HCT116 (cell line): Measurements from ENCODE around the gene MED15.

Experiments
- CTCF ChIP-seq, 3 experiments: fragments of 200-600 bp in 1 of 3; sonication (generic) in 1 of 3; IDR thresholded peaks in 2 of 3; conservative IDR thresholded peaks in 1 of 3; 2 replicates each; pipeline ENCODE4 v1.5.1; 2012 to 2017; ENCODE audit warnings: low read depth in 2 of 3, low read length in 2 of 3, antibody characterized with exemption in 1 of 3, borderline replicate concordance in 1 of 3, control low read depth in 1 of 3, mild to moderate bottlenecking in 1 of 3, mixed read lengths in 1 of 3, mixed run types in 1 of 3, moderate library complexity in 1 of 3; ENCODE audit not compliant: insufficient read depth in 1 of 3
- EZH2phosphoT487 ChIP-seq: fragments of 200-600 bp; IDR thresholded peaks from 2 replicates; pipeline ENCODE4 v1.6.1; 2018; ENCODE audit warnings: antibody characterized with exemption, borderline replicate concordance
- POLR2A ChIP-seq: IDR thresholded peaks from 2 replicates; pipeline ENCODE4 v1.7.0; 2011; ENCODE audit warnings: borderline replicate concordance; ENCODE audit not compliant: insufficient read depth, insufficient read length; ENCODE audit errors: extremely low read depth

DNA sequence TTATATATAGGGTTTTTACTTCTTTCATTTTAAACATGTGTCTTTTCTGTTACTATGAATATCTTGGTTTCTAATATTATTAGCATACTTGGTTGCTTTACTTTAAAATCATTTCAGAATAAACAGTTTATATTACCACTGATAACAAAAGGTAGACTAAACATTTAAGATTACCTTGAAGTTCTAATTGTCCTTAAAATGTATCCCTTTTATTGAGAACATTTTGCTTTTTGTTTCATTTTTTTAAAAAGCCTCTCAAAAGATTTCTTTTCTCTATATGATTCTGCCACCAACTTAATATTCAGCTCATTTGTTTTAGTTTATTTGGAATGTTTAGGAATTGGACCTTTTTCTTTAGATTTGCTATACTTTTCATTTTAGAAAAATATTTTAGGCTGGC lies 39.6 kb downstream of the MED15 start:
- TF ChIP-seq POLR2A: no peak
- no peak for TF ChIP-seq CTCF (IDR thresholded peaks at IDR 0.05 in 2 of 3, conservative IDR thresholded peaks at IDR 0.05 in 1 of 3; ENCODE audit: borderline replicate concordance in 1 of 3, insufficient read depth in 1 of 3, low read depth in 2 of 3, low read length in 2 of 3)
- TF ChIP-seq EZH2phosphoT487: no peak
